Measurements from ENCODE around the gene HDAC4. TPM values are rescaled to one million over a fixed set of nuclear protein-coding genes. Genes with fewer than 3 reads are reported as not detected.

The HDAC4 gene
- total and polyA plus RNA-seq, 10 of the 15 experiments (the other 5 are each of a cell fraction or from before 2014, with no cell fraction given): 0.22 to 15.7 (median 4.8) TPM

DNA sequence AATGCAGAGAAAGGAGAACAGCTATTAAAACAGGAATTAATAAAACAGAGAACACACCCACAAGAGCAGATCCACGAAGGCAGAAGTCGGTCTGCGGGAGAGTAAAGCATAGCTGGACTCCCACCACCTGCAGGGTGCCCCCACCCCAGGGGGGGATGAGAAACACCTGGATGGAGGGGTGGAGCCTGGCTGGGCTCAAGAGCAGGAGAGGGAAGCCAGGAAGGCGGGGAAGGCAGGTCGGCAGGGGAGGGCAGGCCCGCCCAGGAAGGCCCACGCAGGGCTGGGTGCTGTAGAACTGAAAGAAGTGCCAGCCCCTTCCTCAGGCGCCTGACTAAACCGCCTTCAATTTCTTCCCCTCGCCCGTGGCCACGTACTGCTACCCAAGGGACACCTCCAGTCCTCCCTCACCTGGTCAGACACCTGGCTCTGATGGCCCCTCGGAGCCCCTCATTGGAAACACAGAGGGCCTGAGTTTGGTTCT is 175.4 kb downstream of the HDAC4 start (continued):
- TF ChIP-seq, protein P1, sequence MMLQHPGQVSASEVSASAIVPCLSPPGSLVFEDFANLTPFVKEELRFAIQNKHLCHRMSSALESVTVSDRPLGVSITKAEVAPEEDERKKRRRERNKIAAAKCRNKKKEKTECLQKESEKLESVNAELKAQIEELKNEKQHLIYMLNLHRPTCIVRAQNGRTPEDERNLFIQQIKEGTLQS (IDR thresholded peaks at IDR 0.05; ENCODE audit: borderline replicate concordance, extremely low read depth, low read depth, low read length): no peak
- TF ChIP-seq BCL11A (IDR thresholded peaks at IDR 0.05; ENCODE audit: low read depth, low read length): no peak
- TF ChIP-seq ZNF622 (IDR thresholded peaks at IDR 0.05): no peak
- TF ChIP-seq, protein P2, sequence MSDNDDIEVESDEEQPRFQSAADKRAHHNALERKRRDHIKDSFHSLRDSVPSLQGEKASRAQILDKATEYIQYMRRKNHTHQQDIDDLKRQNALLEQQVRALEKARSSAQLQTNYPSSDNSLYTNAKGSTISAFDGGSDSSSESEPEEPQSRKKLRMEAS (IDR thresholded peaks at IDR 0.05; ENCODE audit: low read depth, low read length): no peak
- TF ChIP-seq, protein P3, sequence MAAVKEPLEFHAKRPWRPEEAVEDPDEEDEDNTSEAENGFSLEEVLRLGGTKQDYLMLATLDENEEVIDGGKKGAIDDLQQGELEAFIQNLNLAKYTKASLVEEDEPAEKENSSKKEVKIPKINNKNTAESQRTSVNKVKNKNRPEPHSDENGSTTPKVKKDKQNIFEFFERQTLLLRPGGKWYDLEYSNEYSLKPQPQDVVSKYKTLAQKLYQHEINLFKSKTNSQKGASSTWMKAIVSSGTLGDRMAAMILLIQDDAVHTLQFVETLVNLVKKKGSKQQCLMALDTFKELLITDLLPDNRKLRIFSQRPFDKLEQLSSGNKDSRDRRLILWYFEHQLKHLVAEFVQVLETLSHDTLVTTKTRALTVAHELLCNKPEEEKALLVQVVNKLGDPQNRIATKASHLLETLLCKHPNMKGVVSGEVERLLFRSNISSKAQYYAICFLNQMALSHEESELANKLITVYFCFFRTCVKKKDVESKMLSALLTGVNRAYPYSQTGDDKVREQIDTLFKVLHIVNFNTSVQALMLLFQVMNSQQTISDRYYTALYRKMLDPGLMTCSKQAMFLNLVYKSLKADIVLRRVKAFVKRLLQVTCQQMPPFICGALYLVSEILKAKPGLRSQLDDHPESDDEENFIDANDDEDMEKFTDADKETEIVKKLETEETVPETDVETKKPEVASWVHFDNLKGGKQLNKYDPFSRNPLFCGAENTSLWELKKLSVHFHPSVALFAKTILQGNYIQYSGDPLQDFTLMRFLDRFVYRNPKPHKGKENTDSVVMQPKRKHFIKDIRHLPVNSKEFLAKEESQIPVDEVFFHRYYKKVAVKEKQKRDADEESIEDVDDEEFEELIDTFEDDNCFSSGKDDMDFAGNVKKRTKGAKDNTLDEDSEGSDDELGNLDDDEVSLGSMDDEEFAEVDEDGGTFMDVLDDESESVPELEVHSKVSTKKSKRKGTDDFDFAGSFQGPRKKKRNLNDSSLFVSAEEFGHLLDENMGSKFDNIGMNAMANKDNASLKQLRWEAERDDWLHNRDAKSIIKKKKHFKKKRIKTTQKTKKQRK (IDR thresholded peaks at IDR 0.05; ENCODE audit: low read depth, low read length): no peak
- no peak for TF ChIP-seq BMI1 (IDR thresholded peaks at IDR 0.05; ENCODE audit: borderline replicate concordance)

DNA sequence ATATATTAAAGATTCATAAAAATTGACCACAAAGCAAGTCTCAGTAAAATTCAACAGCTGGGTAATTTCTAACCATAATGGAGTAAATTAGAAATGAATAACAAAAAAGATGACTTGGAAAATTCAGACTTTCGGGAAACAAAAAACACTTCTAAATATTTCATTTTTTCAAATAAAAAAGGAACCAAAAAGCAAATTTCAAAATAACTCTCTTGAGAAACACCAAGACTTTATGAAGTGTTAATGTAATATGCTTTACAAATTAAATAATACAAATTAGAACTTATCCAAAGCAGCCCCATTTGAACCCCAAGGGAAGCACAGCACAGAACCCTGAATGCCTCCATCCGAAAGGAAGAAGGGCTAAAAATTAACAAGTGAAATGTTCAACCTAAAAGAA is 175.9 kb downstream of the HDAC4 start:
- intact Hi-C loops (cut with micrococcal nuclease; ENCODE audit: unreplicated experiment) (no loop called here), in situ Hi-C loops (cut with MboI) (no loop called here)
- FAIRE-seq (no peak), DNase-seq (ENCODE audit: low read depth, low spot score) (no peak), ATAC-seq (no peak)
- Histone ChIP-seq H3K4me2 (ENCODE audit: control insufficient read depth, insufficient read depth) (no peak overlapping the region), H3K27ac (ENCODE audit: control insufficient read depth, insufficient read depth) (no peak overlapping the region), H3K9ac (ENCODE audit: control insufficient read depth, insufficient read depth, low read length) (no peak overlapping the region), H3K27me3 (replicated peaks in 1 of 2; ENCODE audit: control insufficient read depth in 2 of 2, insufficient read depth in 2 of 2, low read length in 1 of 2) (no peaks in the 10 kb centered on the region), H3K36me3 (ENCODE audit: control insufficient read depth in 2 of 2, insufficient read depth in 2 of 2, low read length in 1 of 2) (no peaks in the 10 kb centered on the region), H3K9me3 (replicated peaks; ENCODE audit: control insufficient read depth, insufficient read depth, low read length) (no peaks in the 10 kb centered on the region), H3K79me2 (ENCODE audit: control insufficient read depth, insufficient read depth, low read length) (no peaks in the 10 kb centered on the region), H2AFZ (ENCODE audit: control insufficient read depth, low read depth, low read length) (no peak overlapping the region), H4K20me1 (ENCODE audit: control insufficient read depth, insufficient read depth) (no peaks in the 10 kb centered on the region; the same call in 1 of the 2 replicates), H3K4me3 (no peak overlapping the region), H3K4me1 (ENCODE audit: control insufficient read depth, insufficient read depth, low read length) (no peaks in the 10 kb centered on the region; the same call in 1 of the 2 replicates)
- TF ChIP-seq, protein P4, sequence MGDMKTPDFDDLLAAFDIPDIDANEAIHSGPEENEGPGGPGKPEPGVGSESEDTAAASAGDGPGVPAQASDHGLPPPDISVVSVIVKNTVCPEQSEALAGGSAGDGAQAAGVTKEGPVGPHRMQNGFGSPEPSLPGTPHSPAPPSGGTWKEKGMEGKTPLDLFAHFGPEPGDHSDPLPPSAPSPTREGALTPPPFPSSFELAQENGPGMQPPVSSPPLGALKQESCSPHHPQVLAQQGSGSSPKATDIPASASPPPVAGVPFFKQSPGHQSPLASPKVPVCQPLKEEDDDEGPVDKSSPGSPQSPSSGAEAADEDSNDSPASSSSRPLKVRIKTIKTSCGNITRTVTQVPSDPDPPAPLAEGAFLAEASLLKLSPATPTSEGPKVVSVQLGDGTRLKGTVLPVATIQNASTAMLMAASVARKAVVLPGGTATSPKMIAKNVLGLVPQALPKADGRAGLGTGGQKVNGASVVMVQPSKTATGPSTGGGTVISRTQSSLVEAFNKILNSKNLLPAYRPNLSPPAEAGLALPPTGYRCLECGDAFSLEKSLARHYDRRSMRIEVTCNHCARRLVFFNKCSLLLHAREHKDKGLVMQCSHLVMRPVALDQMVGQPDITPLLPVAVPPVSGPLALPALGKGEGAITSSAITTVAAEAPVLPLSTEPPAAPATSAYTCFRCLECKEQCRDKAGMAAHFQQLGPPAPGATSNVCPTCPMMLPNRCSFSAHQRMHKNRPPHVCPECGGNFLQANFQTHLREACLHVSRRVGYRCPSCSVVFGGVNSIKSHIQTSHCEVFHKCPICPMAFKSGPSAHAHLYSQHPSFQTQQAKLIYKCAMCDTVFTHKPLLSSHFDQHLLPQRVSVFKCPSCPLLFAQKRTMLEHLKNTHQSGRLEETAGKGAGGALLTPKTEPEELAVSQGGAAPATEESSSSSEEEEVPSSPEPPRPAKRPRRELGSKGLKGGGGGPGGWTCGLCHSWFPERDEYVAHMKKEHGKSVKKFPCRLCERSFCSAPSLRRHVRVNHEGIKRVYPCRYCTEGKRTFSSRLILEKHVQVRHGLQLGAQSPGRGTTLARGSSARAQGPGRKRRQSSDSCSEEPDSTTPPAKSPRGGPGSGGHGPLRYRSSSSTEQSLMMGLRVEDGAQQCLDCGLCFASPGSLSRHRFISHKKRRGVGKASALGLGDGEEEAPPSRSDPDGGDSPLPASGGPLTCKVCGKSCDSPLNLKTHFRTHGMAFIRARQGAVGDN (IDR thresholded peaks at IDR 0.05): no peak
- TF ChIP-seq, protein P5, sequence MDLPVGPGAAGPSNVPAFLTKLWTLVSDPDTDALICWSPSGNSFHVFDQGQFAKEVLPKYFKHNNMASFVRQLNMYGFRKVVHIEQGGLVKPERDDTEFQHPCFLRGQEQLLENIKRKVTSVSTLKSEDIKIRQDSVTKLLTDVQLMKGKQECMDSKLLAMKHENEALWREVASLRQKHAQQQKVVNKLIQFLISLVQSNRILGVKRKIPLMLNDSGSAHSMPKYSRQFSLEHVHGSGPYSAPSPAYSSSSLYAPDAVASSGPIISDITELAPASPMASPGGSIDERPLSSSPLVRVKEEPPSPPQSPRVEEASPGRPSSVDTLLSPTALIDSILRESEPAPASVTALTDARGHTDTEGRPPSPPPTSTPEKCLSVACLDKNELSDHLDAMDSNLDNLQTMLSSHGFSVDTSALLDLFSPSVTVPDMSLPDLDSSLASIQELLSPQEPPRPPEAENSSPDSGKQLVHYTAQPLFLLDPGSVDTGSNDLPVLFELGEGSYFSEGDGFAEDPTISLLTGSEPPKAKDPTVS (IDR thresholded peaks at IDR 0.05; ENCODE audit: low read depth, low read length): no peak
- TF ChIP-seq SPI1 (IDR thresholded peaks at IDR 0.05; ENCODE audit: borderline replicate concordance, insufficient read depth, low read depth, low read length): no peak
- TF ChIP-seq, protein P6, sequence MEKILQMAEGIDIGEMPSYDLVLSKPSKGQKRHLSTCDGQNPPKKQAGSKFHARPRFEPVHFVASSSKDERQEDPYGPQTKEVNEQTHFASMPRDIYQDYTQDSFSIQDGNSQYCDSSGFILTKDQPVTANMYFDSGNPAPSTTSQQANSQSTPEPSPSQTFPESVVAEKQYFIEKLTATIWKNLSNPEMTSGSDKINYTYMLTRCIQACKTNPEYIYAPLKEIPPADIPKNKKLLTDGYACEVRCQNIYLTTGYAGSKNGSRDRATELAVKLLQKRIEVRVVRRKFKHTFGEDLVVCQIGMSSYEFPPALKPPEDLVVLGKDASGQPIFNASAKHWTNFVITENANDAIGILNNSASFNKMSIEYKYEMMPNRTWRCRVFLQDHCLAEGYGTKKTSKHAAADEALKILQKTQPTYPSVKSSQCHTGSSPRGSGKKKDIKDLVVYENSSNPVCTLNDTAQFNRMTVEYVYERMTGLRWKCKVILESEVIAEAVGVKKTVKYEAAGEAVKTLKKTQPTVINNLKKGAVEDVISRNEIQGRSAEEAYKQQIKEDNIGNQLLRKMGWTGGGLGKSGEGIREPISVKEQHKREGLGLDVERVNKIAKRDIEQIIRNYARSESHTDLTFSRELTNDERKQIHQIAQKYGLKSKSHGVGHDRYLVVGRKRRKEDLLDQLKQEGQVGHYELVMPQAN (conservative IDR thresholded peaks at IDR 0.05): no peak
- RAD21 ChIA-PET (ENCODE audit: unreplicated experiment): no interaction called here
- CTCF ChIA-PET: no interaction called here
- POLR2A ChIA-PET: no interaction called here
- SMC1A ChIA-PET (ENCODE audit: uncharacterized antibody, unreplicated experiment): no interaction called here
- no TSS peak for BruUV-seq (replicated peaks)
- WGBS (ENCODE audit: insufficient coverage, insufficient replicate concordance, low lambda C conversion rate, missing lambda C conversion rate): 55% methylated on average over 2 of the region's 2 CpGs

Data from GM12878 (cell line).